ENCODE data around the gene SDK1. TPM values are rescaled to one million over a fixed set of nuclear protein-coding genes. Genes with fewer than 3 reads are reported as not detected.

Gene SDK1
- total RNA-seq, 1 donor from 2014 or later: 4.3 TPM

DNA sequence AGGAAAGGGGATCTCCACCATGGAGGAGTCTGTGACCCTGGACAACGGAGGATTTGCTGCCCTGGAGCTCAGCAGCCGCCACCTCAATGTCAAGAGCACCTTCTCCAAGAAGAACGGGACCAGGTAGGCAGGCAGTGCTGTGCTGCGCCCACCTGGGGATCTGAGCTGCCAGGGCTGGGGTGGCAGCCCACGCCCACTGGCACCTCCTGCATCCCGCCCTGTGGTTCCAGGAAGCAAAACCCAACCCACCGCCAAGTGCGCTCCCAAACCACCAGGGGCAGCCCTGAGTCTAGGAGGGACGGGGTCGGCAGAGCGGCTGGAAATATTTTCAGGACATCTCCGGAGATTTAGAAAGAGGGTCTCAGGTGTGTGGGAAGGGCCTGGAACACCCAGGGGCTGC lies 940.7 kb downstream of the SDK1 start:
- no peak overlapping the region for H3K4me3 Mint-ChIP-seq (ENCODE audit: unreplicated experiment)
- H3K27me3 Mint-ChIP-seq (ENCODE audit: unreplicated experiment): peaks cover 7% of the 10 kb centered on the region
- peaks cover 19% of the 10 kb centered on the region for H3K36me3 Mint-ChIP-seq (ENCODE audit: low read depth, unreplicated experiment)
- H3K4me1 Mint-ChIP-seq (ENCODE audit: unreplicated experiment): no peaks in the 10 kb centered on the region
- DNase-seq (ENCODE audit: low spot score): no peak
- peaks cover 19% of the 10 kb centered on the region for H3K9me3 Mint-ChIP-seq (ENCODE audit: unreplicated experiment)
- H3K27ac Mint-ChIP-seq (ENCODE audit: unreplicated experiment): no peak overlapping the region
- TF ChIP-seq CTCF (IDR thresholded peaks at IDR 0.05; ENCODE audit: unreplicated experiment): peak; percentile 25

DNA sequence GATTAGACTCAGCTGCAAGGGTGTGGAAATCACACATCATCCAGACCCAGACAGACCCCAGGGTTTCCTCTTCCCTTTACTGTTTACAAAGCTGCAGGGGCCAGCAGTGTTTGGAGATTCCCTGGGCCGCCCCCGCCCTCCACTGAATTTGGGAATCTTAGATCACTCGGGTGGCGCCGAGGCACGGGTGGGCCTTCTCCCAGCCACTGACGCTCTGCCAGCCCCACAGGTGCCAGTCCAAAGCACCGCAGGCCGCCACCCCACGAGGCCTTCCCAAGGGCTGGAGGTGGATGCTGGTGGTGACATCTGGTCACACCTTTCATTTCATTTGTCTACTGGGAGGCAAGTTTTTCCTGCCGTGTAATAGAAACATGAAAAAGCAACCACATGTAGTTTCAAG lies 941.7 kb downstream of the SDK1 start:
- Mint-ChIP-seq H3K27ac (ENCODE audit: unreplicated experiment) (no peak overlapping the region), H3K4me1 (ENCODE audit: unreplicated experiment) (no peaks in the 10 kb centered on the region), H3K27me3 (ENCODE audit: unreplicated experiment) (peaks cover 4% of the 10 kb centered on the region), H3K36me3 (ENCODE audit: low read depth, unreplicated experiment) (peaks cover 19% of the 10 kb centered on the region), H3K9me3 (ENCODE audit: unreplicated experiment) (peaks cover 19% of the 10 kb centered on the region), H3K4me3 (ENCODE audit: unreplicated experiment) (no peak overlapping the region)
- no peak for TF ChIP-seq CTCF (IDR thresholded peaks at IDR 0.05; ENCODE audit: unreplicated experiment)
- no peak for DNase-seq (ENCODE audit: low spot score)

GRCh38 chr7:4244041-4244440 lies 943.0 kb downstream of the SDK1 start:
- Mint-ChIP-seq H3K27ac (ENCODE audit: unreplicated experiment) (no peak overlapping the region), H3K9me3 (ENCODE audit: unreplicated experiment) (peaks cover 26% of the 10 kb centered on the region), H3K27me3 (ENCODE audit: unreplicated experiment) (peaks cover 12% of the 10 kb centered on the region), H3K4me3 (ENCODE audit: unreplicated experiment) (no peak overlapping the region), H3K36me3 (ENCODE audit: low read depth, unreplicated experiment) (peaks cover 29% of the 10 kb centered on the region), H3K4me1 (ENCODE audit: unreplicated experiment) (no peaks in the 10 kb centered on the region)
- DNase-seq (ENCODE audit: low spot score): no peak
- no peak for TF ChIP-seq CTCF (IDR thresholded peaks at IDR 0.05; ENCODE audit: unreplicated experiment)

DNA sequence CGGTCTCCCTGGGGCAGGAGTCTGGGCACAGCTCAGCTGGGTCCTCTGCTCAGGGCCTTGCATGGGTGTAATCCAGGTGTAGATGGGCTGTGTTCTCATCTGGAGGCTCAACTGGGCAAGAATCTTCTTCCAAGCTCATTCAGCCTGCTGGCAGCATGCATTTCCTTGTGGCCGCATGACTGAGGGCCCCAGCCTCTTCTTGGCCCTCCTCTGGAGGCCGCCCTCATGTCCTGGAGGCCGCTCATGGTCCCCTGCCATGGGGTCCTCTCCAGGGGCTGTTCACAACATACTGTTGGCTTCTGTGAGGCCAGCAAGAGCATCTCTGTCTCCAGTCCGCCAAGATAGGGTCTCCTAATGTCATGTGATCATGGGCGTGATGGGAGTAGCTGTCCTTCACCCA lies 943.6 kb downstream of the SDK1 start:
- H3K36me3 Mint-ChIP-seq (ENCODE audit: low read depth, unreplicated experiment): peaks cover 29% of the 10 kb centered on the region
- no peak overlapping the region for H3K4me3 Mint-ChIP-seq (ENCODE audit: unreplicated experiment)
- no peaks in the 10 kb centered on the region for H3K4me1 Mint-ChIP-seq (ENCODE audit: unreplicated experiment)
- peaks cover 26% of the 10 kb centered on the region for H3K9me3 Mint-ChIP-seq (ENCODE audit: unreplicated experiment)
- no peak for DNase-seq (ENCODE audit: low spot score)
- no peak overlapping the region for H3K27ac Mint-ChIP-seq (ENCODE audit: unreplicated experiment)
- peaks cover 12% of the 10 kb centered on the region for H3K27me3 Mint-ChIP-seq (ENCODE audit: unreplicated experiment)
- no peak for TF ChIP-seq CTCF (IDR thresholded peaks at IDR 0.05; ENCODE audit: unreplicated experiment)

DNA sequence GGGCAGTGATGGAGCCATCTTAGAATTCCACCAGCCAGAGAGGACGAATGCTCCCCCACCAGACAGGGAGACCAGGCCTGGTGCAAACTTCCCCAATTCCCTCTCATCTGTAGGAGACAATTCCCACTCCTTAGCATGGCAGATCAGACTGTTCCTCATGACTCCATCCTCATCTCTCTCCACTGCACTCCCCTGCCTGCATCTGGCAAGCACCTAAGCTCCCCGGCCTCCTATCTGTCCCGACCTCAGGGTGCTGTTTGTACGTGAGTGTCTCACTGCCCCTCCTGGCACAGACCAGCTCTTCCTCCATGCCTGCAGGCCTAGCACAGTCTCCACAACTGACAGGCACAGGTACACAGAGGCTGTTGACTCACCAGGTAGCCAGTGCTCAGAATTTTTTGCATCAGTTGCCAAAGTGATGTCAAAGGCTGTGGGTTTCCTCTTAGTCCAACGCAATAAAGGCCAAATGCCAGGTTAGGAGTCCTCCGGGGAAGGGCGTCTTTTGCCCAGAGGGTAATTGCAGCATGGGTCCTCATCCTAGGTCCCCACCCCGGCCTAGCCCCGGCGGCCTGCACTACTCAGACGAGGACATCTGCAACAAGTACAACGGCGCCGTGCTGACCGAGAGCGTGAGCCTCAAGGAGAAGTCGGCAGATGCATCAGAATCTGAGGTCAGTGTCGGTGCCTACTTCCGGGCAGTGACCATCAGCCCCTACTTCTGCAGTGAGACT lies 944.2 kb downstream of the SDK1 start:
- TF ChIP-seq CTCF (IDR thresholded peaks at IDR 0.05; ENCODE audit: unreplicated experiment): no peak
- peaks cover 26% of the 10 kb centered on the region for H3K9me3 Mint-ChIP-seq (ENCODE audit: unreplicated experiment)
- no peak for DNase-seq (ENCODE audit: low spot score)
- H3K36me3 Mint-ChIP-seq (ENCODE audit: low read depth, unreplicated experiment): peaks cover 29% of the 10 kb centered on the region
- peak overlapping the region; percentile 1 for H3K27ac Mint-ChIP-seq (ENCODE audit: unreplicated experiment)
- H3K27me3 Mint-ChIP-seq (ENCODE audit: unreplicated experiment): peaks cover 12% of the 10 kb centered on the region
- no peaks in the 10 kb centered on the region for H3K4me1 Mint-ChIP-seq (ENCODE audit: unreplicated experiment)
- H3K4me3 Mint-ChIP-seq (ENCODE audit: unreplicated experiment): no peak overlapping the region

All from endothelial cell (in vitro differentiated cells).